Stimulated activated CD8-positive, alpha-beta memory T cell treated with anti-CD3 and anti-CD28 coated beads, Interleukin-2, amount 100 ng/mL, for 1 hour (primary cell): ENCODE measurements around the gene TMEM63C.

Source experiments
- DNase-seq, 2 donors: peaks; one replicate each; pipeline ENCODE4 v3.0.0-alpha.2; 2020; ENCODE audit warnings: low read depth in 2 of 2

Gene TMEM63C

DNA sequence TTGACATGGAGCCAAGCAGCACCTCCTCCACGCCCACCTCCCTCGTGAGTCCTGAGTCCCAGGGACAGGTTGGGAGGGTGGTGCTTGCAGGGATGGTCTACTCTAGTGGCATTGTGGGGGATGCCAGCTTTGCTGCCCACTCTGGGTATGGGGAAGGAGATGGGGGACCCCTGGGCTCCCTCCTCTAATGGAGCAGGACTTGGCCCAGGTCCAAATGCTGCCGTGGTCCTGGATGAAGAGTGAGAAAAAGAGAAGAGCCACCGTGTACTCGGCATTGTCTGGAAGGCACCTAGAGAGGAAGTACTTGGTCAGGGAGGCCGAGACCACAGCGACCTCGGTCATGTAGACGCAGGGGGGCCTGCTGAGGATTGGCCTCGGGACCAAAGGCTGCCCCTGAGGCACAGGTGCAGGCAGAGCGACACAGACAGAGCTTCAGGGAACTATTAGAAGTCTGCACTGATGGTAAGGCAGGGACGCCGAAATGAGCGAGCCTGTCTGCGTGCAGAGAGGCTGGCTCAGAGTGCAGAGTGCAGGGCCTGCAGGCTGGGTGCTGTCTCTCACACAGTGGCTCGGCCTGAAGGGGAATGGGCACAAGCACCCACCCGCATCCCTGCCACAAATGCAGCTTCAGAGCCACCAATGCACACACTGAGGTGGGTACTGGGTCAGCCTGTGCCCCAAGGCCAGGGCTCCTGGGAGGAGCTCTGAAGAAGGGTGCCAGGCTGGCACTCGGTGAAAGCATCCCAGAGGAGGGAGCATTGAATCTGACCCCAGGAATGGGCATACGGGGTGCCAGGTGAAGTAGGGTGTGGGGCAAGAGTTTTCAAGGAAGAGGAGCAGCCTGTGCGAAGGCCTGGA, 72.0 kb downstream of the TMEM63C start:
- DNase-seq = no peak

DNA sequence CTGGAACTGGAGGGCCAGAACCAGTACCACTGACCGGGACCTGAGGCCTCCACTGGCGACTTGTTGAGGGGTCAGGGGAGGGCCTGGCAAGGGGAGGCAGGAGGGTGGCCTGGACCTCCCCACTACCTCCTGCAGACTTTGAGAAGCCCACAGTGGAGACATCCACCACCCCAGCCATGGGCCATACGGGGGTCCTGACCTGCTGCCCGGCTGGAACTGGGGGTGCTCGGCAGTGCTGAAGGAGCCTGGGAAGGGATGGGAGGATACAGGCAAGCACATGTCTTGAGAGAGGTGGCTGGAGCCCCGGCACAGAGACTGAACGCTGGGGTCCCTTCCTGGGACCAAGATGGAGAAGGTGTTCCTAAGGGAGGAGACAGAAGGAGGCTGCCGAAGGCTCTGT, 75.1 kb downstream of the TMEM63C start:
- no peak for DNase-seq

DNA sequence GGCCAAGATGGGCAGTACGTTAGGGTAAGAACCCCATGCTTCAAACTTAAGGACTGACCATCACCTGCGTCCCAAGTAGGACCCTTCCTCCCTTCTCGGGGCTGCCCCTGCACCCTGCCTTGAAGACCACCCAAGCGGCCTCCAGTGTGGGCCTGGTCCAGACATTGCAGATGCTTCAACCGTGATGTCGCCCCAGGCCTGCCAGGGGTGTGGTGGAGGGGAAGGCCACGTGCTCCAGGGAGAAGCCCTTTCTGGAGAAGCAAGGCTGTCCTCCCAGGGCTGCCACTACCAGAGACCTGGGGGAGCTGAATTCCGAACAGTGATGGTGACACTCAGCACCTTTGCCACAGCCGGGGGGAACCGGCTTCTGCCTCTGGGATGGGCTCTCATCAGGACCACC, 76.1 kb downstream of the TMEM63C start:
- no peak for DNase-seq

DNA sequence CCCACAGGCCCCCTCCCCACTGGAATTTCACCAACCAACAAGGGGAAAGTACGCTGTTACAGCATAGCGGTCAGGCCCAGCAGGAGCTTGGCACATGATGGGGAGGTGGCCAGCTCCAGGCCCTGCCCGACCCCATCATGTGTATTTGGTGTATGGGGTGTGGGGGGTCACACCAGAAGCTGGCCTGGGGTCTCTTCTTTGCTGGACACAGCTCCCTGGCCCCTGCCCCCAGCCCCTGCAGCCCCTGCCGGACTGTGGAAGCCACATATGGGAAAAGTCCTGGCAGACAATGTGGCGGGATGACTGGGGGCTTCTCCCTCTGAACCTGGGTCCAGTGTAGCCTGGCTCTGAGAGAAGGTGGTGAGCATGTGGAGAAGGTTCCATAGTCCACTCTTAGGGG, 77.0 kb downstream of the TMEM63C start:
- DNase-seq = no peak

DNA sequence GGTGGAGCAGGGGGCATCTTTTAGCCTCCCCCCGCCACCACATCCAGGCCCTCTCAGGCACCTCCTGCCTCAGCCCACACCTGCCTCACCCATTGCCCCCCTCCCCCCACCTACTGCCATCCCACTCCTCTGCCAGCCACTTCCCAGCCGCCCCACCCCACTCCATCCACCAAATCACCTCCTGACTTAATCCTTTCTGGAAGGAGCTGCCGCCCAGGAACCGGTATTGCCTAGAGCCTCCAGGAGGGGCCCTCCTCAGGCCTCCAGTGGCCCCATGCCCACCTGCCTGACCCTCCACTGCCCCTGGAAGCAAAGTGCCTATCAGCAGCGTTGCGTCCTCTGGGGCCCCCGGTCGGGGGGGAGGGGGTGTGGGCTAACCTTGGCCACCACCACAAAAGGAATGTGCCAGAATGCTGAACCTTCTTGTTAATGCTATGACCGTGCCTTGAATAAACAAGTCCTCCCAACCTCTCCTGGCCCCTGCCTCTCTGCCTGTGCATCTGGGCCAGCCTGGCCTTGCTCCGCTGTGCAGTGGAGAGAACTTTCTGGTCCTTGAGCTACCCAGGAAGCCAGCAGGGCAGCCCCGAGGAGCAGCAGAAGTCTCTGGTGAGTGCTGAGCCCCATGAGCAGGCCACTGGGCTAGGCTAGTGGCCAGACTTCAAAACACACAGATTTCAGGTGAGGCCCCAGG, 77.6 kb downstream of the TMEM63C start:
- no peak for DNase-seq

DNA sequence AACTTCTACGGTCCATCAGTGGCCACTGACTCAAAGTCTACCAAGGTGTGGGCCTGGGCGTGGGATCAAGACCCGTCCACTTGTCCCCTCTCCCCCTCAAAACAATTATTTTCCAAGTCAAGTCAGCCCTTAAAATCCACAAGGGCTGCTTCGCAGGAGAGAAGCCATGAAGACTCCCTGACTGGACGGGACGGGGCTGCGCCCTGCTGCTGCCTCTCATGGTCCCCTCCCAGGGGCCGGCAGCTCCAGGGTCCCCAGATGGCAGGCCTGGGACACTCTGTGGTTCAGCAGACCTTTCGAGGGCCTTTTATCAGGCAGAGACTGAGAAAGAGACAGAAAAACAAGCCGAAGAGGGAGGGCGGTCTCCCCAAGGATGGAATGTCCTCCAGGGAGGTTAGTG, 78.6 kb downstream of the TMEM63C start:
- no peak for DNase-seq

DNA sequence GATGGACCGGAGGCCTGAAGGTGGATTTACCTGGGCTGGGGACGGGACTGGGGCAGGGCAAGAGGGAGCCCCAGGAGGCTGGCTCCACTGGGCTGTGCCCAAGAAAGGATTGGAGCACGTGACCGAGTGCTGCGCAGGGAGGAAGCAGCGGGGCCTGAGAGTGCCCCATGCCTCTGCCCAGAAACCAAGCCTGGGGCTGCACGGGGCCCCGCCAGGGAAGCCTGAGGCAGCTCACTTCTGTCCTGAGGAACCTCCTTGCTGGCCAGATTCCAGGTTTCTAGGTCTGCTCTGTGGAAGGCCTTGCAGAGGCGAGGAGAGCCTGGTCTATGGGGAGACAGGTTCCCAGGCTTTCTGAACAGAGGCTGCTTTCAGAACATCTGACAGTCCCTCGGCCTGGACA, 79.0 kb downstream of the TMEM63C start:
- no peak for DNase-seq

DNA sequence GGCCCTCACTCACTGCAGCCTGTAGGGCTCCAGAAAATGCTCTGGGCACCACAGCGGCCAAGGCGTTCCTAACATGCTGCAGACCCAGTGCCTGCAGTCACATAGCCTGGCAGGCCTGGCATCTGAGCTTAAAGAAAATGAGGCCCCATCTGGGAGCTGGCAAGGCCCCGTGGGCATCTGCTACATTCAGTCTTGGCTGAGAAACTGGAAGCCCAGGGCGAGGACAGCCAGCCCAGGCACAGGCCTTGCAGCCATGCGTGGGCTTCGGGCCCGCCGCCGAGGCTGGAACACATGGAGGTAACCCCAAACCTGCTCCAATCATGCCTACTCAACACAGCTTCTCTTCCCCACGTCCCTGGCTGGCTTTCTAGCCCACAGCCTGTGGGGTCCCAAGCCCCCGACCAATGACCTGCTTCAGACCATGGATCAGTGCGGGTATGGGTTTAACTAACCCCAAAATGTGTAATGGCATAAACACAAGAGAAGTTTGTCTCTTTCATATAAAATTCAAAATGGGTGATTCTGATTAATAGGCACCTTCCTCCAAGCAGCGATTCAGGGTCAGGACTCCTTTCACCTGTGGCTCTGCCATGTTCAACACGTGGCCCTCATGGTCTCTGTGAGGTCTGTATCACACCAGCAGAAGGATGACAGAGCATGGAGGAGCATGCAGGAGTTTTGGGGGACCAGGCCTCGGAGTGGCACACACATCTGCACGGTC, 83.0 kb downstream of the TMEM63C start:
- no peak for DNase-seq

DNA sequence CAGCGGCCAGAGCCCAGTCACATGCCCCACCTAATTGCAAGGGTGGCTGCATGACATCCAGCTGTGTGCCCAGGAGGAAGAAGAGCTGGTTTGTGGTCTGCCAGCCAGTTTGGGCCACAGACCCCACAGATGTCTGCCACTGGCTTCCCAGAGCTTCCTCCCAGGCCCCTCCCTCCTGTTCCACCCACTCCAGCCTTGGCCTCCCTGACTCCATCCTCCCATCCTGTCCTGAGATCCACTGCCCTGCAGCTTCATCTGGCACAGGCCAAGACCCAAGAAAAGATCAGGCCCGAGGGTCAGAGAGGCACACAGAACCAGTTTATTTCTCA, 83.6 kb downstream of the TMEM63C start:
- DNase-seq = no peak

DNA sequence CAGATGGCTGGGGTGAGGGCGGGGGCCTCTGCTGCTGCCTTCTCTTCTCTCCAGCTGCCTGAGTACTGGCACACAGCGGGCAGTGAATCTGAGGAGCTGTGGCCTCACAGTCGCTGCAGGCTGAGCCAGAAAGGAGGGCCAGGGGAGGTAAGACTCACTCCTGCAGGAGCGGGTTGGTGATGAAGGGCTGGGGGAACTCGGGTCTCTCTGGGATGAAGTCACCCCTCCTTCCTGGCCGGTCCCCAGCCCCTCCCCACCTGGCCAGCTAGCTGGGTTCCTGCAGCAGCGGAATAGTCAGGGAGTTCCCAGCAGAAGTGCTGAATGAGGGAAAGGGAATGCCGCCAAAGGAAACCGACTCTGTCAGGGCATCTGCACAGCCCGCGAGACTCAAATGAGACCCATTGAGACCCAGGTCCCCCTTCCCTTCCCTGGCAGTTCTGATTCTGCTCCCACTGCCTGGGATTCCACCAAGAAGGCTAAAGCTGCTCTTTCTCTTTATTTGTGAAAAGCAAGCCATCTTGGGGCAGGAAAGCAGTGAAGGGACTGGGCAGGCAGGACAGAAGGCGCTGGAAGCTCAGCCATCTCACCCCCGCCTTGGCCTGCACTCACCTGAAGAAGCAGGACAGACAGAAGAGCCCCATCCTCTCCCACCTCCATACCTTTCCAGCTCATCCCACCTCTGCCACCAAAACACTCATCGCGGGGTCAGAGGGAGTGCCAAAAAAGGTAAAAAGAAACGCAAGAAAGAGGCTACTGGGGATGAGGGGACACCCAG, 84.2 kb downstream of the TMEM63C start:
- no peak for DNase-seq

DNA sequence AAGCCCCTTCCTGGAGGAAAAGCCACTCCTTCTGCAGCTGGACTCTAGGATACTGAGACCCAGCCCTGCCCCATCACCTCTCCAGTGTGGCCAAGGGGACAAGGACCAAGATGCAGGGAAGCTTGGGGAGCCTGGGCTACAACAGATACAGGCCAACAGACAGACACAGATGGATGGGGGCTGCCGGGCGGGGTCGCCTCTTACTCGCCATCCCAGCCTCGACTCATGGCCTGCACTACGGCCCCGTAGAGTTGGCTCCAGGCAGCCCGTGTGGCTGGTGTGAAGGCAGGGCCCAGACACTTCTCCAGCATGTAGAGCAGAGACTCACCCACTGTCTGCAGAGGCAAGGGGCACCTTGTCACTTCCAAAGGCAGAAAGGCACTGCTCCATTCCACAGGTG, 84.7 kb downstream of the TMEM63C start:
- no peak for DNase-seq

DNA sequence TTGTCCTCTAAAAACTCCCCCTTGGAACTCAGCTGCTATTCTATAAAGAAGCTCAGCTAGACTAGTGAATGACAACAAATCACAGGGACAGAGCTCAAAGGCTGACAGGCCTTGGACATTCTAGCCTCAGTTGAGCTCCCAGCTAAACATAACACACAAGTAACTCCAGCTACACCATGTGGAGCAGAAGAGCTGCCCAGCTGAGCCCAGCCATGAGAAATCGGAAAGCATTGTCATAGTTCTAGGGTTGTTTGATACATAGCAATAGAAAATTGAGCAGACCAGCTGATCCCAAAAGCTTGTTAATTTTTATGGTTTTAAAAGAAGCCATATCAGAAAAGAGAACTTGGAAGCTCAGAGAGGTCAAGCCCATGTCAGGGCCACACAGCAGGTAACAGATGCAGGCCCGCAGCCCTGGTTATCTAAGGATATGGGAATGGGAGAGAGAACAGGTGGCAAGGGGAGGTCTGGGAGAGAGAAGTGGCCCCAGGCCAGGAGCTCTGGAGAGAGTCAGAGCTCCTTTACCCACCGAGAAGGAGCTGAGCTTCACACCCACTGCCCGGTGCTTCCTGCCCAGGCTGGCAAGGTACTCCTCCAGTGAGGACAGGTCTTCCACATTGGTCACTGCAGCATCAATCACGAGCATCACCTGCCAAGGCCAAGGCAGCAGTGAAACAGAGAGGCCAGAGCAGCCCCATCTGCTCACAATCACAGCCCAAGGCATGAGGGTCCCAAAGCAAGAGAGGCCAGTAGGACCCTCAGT, 86.5 kb downstream of the TMEM63C start:
- DNase-seq = no peak

DNA sequence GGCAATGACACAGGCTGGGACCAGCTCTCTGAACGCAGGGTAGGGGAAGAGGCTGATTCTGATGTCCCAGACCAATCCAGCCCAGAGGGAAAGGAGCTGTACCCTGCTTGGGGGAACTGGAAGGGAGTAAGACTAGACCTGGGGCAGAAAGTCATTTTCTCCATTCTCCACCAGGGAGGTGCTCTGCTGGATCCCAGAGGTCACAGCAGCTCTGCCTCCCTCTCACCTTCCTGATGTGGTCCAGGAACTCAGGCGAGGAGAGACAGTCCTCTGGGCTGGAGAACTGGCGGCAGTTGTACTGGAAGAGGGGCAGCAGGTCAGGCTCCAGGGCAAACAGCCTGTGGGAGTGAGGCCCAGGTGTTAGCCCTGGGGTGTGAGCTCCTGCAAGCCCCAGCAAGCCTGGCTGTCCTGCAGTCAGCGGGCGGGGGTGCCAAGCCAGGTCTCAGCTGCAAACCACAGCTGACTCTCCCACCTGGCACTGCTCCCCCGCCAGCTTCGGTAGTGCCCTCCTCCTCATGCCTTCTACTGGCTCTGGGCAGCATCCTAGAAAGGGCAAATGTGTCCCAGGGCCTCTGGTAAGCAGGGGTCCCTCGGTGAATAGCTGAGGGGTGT, 87.5 kb downstream of the TMEM63C start:
- DNase-seq = no peak

DNA sequence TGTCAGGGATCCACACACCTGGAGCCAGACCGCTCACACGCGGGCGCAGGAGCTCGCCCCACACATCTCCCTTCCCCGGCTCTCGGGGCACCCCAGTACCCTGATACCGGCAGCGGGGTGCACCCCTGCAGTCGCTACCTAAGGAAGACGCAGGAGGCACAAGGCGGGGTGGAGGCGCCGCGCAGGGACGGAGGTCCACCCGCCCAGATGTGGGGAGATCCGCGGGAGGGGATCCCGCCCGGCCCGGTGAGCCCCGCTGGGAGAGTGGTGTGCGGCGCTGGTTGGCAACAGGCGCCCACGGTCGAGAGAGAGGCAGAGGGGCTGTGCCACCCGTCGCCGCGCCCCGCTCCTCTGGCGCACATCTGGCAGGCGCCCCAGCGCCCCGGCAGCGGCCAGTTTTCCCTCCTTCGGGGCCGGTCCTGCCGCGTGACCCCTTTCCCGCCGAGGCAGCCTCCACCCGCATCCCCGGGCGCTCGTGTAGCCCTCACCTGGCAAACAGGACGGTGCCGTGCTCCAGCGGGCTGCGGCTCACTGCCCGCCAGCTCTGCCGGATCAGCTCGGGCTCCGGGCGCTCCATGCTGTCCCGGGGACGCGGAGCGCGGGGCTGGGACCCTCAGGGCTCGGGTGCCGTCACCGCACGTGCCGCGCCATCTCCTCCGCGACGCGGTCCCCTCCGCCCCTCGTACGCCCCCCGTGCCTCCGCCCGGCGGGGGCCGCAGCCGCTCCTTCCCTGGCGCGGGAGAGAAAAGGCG, 88.9 kb downstream of the TMEM63C start:
- DNase-seq = no peak

DNA sequence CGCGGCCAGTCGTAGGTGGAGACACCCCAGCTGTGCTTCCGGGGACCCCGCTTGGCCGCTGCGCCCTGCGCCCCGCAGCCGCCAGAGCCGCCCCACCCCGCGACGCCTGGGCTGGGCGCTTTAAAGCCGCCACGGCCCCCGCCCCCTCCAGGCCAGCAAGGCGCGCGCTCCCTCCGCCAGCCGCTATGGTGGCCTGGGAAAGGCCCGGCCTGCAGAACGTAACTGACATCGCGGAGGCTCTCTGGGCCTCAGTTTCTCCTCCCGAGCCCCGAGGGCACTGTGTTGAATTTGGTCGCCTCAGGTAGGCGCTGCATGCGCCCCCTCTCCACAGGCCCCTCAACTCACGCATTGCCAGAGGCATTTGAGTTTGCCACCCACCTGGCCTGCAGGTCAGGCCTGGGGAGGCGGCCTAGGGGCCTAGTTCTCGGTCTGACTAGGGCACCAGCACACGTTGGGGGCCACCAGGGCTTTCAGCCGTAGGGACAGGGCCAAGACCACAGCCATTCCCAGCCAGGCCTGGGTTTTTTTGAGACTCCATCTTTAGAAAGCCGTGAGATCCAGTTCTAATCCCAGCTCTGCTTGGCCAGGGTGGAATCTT, 89.6 kb downstream of the TMEM63C start, which contains the start of gene NGB:
Gene NGB, minus strand, starts transcription at position 94 of the 598 bp plus-strand sequence. CDS start 269 bp downstream, outside the sequence.
- no peak for DNase-seq

DNA sequence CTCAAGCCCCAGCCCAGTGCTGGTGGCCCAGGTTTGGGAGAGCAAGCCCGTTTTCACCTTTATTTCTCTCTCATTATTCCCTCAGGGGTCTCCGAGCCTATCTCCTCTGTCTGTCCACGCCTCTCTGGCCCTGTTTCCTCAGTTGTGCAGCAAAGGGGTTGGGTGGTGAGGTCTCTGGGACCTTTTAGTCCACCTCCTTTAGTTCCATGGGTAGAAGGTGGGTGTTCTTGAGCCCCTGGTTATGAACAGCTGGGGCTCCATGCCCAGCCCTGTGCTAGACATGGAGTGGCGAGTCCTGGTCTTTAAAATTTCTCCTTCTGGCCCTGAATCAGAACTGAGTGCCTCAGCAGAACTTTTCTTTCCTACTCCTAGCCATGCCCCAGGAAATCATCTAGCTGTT, 90.7 kb downstream of the TMEM63C start:
- DNase-seq = no peak

DNA sequence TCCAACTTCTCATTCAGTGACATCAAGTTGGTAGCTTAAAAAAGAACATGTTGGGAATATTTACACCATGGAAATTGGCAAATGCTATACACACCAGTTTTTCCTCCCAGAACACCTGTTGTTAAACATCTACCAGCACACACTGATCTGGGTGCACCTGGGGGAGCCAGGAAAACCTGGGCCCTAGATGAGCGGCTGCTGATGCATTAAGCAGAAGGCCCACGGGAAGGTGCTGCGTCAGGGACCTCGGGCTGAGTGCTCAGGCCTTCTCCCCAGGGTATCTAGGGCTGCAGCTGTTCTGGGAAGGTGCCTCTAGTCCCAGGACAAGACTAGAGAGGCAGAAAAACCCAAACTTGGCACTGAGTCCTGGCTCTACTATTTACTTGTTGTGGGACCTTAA, 92.2 kb downstream of the TMEM63C start:
- no peak for DNase-seq

DNA sequence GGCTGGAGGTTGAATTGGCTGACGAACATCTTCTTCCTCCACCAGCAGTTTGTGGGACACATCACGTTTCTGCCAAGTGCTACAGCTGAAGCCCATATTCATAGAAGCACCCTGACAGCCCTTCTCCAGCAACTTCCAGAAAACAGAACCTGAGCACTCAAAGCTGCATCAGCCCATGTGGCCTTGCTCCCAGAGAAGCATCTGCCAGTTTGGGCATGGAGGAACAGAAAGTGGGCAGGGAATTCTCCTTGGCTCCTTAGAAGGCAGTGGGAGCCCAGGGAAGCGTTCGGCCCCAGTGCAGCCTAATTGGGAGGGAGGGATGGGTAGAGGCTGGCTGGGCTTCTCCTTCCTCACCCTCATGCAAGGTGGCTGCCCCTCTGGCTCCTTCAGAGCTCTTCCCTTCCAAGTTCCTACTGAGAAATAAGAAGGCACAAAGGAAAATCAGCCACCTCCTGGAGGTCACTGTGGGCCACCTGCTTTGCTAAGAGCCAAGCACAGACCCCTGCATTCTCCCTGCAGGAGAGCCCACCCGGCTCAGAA, 93.5 kb downstream of the TMEM63C start:
- no peak for DNase-seq

DNA sequence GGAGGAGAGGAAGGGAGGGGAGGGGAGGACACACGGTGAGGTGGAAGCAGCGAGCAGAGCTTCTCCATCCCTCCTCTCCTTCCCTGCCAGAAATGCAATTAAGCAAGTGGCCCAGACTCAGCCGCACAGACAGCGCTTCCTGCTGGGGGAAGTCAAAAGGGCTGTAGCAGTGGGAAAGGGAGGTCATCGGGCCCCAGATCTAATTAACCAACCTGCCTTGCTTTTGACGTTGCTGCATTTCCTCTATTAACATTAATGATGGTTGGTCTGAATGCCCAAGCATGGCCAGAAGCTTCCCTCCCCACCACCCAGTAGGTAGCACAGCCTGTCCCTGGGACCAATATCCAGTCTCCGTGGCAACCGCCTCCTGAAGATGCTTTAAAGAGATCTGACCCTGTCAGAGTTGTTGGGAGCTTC, 94.0 kb downstream of the TMEM63C start:
- DNase-seq = no peak
